GM11168 (cell line): ENCODE measurements around the gene RPS17.

Experiments
- in situ Hi-C: fragments of 300-500 bp; cut with MboI; formaldehyde crosslinking; loops from one replicate; pipeline ENCODE4 v1.12.0; 2022; ENCODE audit warnings: low sequenced_read_pairs; ENCODE audit not compliant: unreplicated experiment

Gene RPS17

GRCh38 chr15:82540055-82540983 is at the start of gene RPS17:
TSS of gene RPS17 (minus strand) at chr15:82540457. CDS start at chr15:82540428, 29 bp downstream.
- in situ Hi-C loops, result no loop called here

GRCh38 chr15:82587805-82588204 is 47.5 kb upstream of the RPS17 start:
- in situ Hi-C loops, result no loop called here

- in situ Hi-C loops, result no loop called here
These were observed 44.8 kb upstream of the RPS17 start for GRCh38 chr15:82585072-82585471.

GRCh38 chr15:82580713-82581112 is 40.5 kb upstream of the RPS17 start:
- in situ Hi-C loops, result no loop called here

- in situ Hi-C loops, result no loop called here
These were observed 35.1 kb upstream of the RPS17 start for GRCh38 chr15:82575335-82575734.

- in situ Hi-C loops, result no loop called here
These were observed 32.7 kb upstream of the RPS17 start for GRCh38 chr15:82572986-82573385.

- in situ Hi-C loops, result no loop called here
These were observed 32.1 kb upstream of the RPS17 start for GRCh38 chr15:82572311-82572710.

GRCh38 chr15:82571722-82572222 is 31.5 kb upstream of the RPS17 start:
- in situ Hi-C loops, result no loop called here

GRCh38 chr15:82570721-82571508 is 30.7 kb upstream of the RPS17 start:
- in situ Hi-C loops, result no loop called here

- in situ Hi-C loops, result no loop called here
These were observed 29.6 kb upstream of the RPS17 start for GRCh38 chr15:82569834-82570233.

- in situ Hi-C loops, result no loop called here
These were observed 28.7 kb upstream of the RPS17 start for GRCh38 chr15:82568986-82569385.

- in situ Hi-C loops, result no loop called here
These were observed 27.4 kb upstream of the RPS17 start for GRCh38 chr15:82567661-82568060.

GRCh38 chr15:82566690-82567089 is 26.4 kb upstream of the RPS17 start:
- in situ Hi-C loops, result no loop called here

- in situ Hi-C loops, result no loop called here
These were observed 18.2 kb upstream of the RPS17 start for GRCh38 chr15:82558502-82558901.

GRCh38 chr15:82556315-82557035 is 16.2 kb upstream of the RPS17 start:
- in situ Hi-C loops, result no loop called here

GRCh38 chr15:82554849-82555248 is 14.6 kb upstream of the RPS17 start:
- in situ Hi-C loops, result no loop called here

GRCh38 chr15:82554351-82554750 is 14.1 kb upstream of the RPS17 start:
- in situ Hi-C loops, result no loop called here

GRCh38 chr15:82553846-82554245 is 13.6 kb upstream of the RPS17 start:
- in situ Hi-C loops, result no loop called here

- in situ Hi-C loops, result no loop called here
These were observed 12.6 kb upstream of the RPS17 start for GRCh38 chr15:82552861-82553260.

GRCh38 chr15:82551646-82552247 is 11.5 kb upstream of the RPS17 start:
- in situ Hi-C loops, result no loop called here
